Frontal cortex (tissue), 4 donors: ENCODE measurements around the gene CNN2. TPM values are rescaled to one million over a fixed set of nuclear protein-coding genes. Genes with fewer than 3 reads are reported as not detected.
"Not testable (repeated sequence)": the region's sequence is repeated elsewhere in the genome, so short reads cannot be mapped to it uniquely, and the experiment has no call there.

ENCODE experiments used
- DNase-seq, 2 donors: peaks; one replicate each; pipeline ENCODE4 v3.0.0; 2012; ENCODE audit warnings: low spot score in 2 of 2
- FAIRE-seq: peaks from 2 replicates; lab custom pipeline; 2012; peaks lifted over from hg19 to GRCh38; lab: Jason Lieb, UNC
- total RNA-seq: library from RNA; depleted of rRNA; stranded (reverse); fragments of >200 nt; gene quantifications from one replicate; pipeline ENCODE4 v1.2.3, GENCODE V29; 2014
- donor health status: control.
- donor health status: control.
- donor health status: control.

The CNN2 gene
- total RNA-seq, 1 donor from 2014 or later = 8.2 TPM

- DNase-seq = no peak
- no peak for FAIRE-seq
These were observed 6.2 kb upstream of the CNN2 start for GRCh38 chr19:1019980-1020867.

GRCh38 chr19:1020868-1021425, 5.5 kb upstream of the CNN2 start, which contains the start of gene TMEM259:
Gene TMEM259 (minus strand): TSS chr19:1021123. CDS start chr19:1020996, 127 bp downstream.
- FAIRE-seq = no peak
- DNase-seq = peak; percentile 100

DNA sequence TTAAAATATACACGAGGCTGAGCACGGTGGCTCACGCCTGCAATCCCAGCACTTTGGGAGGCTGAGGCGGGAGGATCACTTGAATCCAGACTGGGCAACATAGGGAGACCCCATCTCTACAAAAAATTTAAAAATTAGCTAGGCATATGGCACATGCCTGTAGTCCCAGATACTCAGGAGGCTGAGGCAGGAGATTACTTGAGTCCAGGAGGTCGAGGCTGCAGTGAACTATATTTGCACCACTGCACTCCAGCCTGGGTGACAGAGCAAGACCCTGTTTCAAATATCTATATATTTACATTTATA, 2.6 kb upstream of the CNN2 start:
- DNase-seq, FAIRE-seq: not testable (repeated sequence)

GRCh38 chr19:1025080-1025479, 1.3 kb upstream of the CNN2 start:
- not testable (repeated sequence) for DNase-seq, FAIRE-seq

GRCh38 chr19:1026783-1027649, 608 bp downstream of the CNN2 start:
- DNase-seq = no peak
- no peak for FAIRE-seq

GRCh38 chr19:1027650-1028061, 1.2 kb downstream of the CNN2 start:
- no peak for FAIRE-seq

GRCh38 chr19:1028062-1028926, 1.9 kb downstream of the CNN2 start:
- FAIRE-seq = no peak
- no peak for DNase-seq

More at GRCh38 chr19:1027650-1028061, 1.2 kb downstream of the CNN2 start:
- DNase-seq = no peak

- DNase-seq (no peak), FAIRE-seq (no peak)
These were observed 6.0 kb downstream of the CNN2 start for GRCh38 chr19:1032264-1032867.

- FAIRE-seq (no peak), DNase-seq (no peak)
These were observed 9.7 kb downstream of the CNN2 start for GRCh38 chr19:1035998-1036621.

DNA sequence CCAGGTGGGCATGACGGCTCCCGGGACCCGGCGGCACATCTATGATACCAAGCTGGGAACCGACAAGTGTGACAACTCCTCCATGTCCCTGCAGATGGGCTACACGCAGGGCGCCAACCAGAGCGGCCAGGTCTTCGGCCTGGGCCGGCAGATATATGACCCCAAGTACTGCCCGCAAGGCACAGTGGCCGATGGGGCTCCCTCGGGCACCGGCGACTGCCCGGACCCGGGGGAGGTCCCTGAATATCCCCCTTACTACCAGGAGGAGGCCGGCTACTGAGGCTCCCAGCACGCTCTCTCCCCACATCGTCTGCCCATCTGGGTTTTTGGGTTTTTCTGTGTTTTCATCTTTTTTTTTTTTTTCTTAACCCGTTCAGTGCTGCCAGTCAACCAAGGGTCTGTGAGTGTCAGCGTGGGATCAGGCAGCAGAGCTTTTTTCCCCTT, 11.2 kb downstream of the CNN2 start:
- FAIRE-seq (no peak), DNase-seq (no peak)

DNA sequence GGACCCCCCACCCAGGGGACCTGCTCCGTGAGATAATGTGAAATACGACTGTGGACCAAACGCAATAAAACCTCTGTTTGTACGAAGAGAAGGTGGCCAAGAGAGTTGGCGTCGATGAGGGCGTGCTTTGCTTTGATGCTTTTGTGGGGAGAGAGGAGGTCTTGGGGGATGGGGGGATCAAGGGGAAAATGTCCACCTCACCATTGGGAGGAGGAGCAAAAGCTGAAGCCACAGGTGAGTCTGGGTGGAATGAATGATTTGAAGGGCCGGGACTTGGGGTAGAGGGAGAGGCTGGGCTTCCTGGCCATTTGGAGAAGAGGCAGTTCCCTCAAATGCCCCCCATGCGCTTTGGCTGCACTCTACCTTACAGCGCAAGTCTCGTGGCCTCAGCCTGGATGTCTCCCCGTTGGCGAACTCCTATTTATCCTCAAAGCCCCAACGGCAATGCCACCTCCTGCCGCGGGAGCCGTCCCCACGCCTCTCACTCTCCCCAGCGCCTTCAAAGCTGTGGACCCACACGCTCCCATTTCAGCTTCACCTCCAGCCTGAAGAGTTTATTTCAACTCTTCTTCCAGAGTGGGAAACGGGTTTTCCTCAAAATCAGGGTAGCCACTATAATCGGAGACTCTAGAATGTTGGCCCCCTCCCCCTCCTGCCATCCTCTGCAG, 12.7 kb downstream of the CNN2 start:
- no peak for FAIRE-seq
- no peak for DNase-seq

DNA sequence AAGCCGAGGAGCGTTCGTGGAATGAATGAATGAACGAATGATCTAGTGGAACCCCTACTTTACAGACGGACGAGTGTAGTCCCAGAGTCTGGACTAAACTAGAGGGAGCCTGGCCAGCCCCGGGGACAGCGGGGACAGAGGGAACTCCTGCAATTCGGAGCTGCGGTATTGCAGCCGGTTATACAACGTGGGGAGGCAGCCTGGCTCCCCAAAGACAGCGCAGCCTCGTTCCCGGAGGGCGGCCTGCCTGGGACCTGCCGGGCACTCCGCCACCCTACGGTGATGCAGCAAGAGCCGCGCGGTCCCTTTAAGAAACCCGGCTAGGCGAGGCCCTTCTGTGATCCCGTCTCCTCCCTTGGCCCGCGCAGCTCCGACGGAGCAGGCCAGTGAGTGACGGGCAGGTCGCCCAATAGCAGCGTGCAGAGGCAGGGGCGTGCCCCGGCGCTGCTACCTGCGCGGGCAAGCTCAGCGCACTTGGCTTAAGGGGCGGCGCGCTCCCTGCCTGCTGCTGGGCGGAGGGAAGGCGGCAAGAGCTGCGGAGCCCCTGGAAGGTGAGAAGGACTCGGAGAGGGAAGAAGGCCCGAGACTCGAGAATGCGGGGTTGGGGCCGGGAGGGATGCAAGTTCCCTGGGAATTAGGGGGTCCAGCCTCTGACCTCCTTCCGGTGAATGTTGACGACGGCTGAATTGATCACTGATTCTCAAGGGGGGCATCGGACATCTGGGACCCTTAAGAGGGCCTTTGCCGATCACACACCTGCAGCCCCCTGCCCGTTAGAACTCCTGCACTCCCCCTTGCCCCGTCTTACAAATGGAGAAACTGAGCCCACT, 13.5 kb downstream of the CNN2 start, which contains the start of gene ABCA7:
TSS of gene ABCA7 (plus strand) at position 462 of the 830 bp plus-strand sequence. CDS start 1,255 bp downstream, outside the sequence.
- FAIRE-seq = no peak

DNA sequence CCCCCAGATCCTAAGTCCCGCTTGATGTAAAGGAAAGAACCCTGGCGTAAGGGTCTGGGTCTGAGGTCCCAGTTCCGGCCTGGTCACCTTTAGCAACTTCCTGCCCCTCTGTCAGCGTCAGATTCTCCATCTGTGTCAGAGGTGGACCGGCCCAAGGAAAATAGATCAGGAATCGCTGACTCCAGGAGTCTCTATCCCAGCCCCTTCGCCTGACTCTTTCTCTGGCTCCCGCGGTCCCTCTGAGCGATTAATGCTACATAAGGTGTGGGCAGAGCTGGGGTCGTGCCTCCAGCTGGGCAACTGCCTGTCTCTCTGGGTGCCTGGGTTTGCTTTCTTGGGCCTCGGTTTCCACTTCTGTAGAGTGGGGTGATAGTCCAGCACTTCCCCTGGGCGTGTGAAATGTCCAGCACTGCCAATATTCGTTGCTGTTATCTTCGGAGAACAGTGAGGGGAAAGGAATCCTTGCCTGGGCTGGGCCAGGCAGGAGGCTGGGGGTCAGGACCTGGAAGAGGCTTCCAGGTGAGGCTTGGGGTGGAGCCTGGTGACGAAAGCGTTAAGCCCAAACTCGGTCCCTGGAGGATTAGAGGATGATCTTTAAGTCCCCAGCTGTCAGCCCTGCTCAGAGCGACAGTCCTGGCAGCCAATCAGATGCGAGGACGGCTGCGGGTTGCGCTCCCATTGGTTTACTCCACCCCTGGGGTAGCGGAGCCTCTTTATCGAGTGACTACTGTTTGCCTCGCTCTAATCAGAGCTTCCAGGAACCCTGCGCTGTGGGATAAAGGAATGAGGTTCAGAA, 14.3 kb downstream of the CNN2 start:
- FAIRE-seq (no peak), DNase-seq (peak; percentile 94 to 97)

More for the DNA sequence above, 13.5 kb downstream of the CNN2 start, which contains the start of gene ABCA7:
- DNase-seq = peak; percentile 87 to 96

GRCh38 chr19:1041272-1041834, 14.9 kb downstream of the CNN2 start:
- DNase-seq = no peak
- FAIRE-seq = no peak

- DNase-seq (no peak), FAIRE-seq (no peak)
These were observed 15.7 kb downstream of the CNN2 start for GRCh38 chr19:1041835-1042685.
